ENCODE measurements around the gene RIPOR3. TPM values are rescaled to one million over a fixed set of nuclear protein-coding genes. Genes with fewer than 3 reads are reported as not detected.
"Not testable (repeated sequence)": the region's sequence is repeated elsewhere in the genome, so short reads cannot be mapped to it uniquely, and the experiment has no call there.

RIPOR3 gene
- polyA plus RNA-seq, 4 donors = 3.8 to 8.9 (median 5.7) TPM

GRCh38 chr20:50539798-50540197 lies 151.5 kb downstream of the RIPOR3 start:
- DNase-seq (ENCODE audit: low read depth in 4 of 4, low spot score in 3 of 4) = not testable (repeated sequence)

GRCh38 chr20:50538276-50538675 lies 153.1 kb downstream of the RIPOR3 start:
- no peak for DNase-seq (ENCODE audit: low read depth in 4 of 4, low spot score in 3 of 4)

- no peak for DNase-seq (ENCODE audit: low read depth in 4 of 4, low spot score in 3 of 4)
These were observed 153.7 kb downstream of the RIPOR3 start for GRCh38 chr20:50537546-50538201.

- DNase-seq (ENCODE audit: low read depth in 4 of 4, low spot score in 3 of 4) = no peak
These were observed 155.0 kb downstream of the RIPOR3 start for GRCh38 chr20:50536333-50536732.

Other genes with a start within 250 kb of the RIPOR3 start
- 10 to 100 TPM; 22.1 to 33.4 (median 32.0) TPM for gene PTPN1, start 181.2 kb downstream of the RIPOR3 start, polyA plus RNA-seq (ENCODE audit: insufficient read length in 4 of 4)
- gene PARD6B, start 40.0 kb upstream of the RIPOR3 start, polyA plus RNA-seq (ENCODE audit: insufficient read length in 4 of 4) = 10 to 100 TPM in 3 of 4 donors, 1 to 10 TPM in 1; 1.3 to 28.0 (median 23.9) TPM
- 1 to 10 TPM; 3.3 to 5.6 (median 4.6) TPM for gene BCAS4, start 103.5 kb upstream of the RIPOR3 start, polyA plus RNA-seq (ENCODE audit: insufficient read length in 4 of 4)
- 100 to 1,000 TPM; 111 to 135 (median 127) TPM for gene ADNP, start 239.9 kb upstream of the RIPOR3 start, polyA plus RNA-seq (ENCODE audit: insufficient read length in 4 of 4)

Measured in left renal pelvis (tissue), 4 donors.